Measurements from ENCODE around the gene SLC25A2.
"Not testable (repeated sequence)": the region's sequence is repeated elsewhere in the genome, so short reads cannot be mapped to it uniquely, and the experiment has no call there.

The SLC25A2 gene

DNA sequence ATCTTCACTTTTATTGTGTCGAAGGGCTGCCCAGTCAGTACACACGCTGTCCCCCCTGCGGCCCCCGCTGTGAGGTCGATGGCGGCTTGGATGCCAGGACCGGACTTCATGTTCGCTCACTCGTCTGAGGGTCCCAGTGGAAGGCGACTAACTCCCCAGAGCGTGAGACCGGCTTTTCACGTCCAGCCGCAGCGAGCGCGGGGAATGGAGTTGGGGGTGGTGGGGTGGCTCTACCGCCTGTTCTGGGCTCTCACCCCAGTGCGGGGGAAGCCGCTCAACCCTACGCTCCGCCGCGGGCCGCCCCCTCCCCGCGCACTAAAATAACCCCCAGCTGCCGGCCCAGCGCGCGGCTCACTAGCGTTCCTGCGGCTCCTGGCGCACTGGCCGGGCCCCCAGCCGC lies at the start of gene SLC25A2:
Gene SLC25A2 (minus strand): TSS at position 294 of the 400 bp plus-strand sequence. CDS start 184 bp downstream, at position 110.
- no peak for DNase-seq

- no peak for DNase-seq
Measured at GRCh38 chr5:141351591-141351990, 47.7 kb upstream of the SLC25A2 start.

DNA sequence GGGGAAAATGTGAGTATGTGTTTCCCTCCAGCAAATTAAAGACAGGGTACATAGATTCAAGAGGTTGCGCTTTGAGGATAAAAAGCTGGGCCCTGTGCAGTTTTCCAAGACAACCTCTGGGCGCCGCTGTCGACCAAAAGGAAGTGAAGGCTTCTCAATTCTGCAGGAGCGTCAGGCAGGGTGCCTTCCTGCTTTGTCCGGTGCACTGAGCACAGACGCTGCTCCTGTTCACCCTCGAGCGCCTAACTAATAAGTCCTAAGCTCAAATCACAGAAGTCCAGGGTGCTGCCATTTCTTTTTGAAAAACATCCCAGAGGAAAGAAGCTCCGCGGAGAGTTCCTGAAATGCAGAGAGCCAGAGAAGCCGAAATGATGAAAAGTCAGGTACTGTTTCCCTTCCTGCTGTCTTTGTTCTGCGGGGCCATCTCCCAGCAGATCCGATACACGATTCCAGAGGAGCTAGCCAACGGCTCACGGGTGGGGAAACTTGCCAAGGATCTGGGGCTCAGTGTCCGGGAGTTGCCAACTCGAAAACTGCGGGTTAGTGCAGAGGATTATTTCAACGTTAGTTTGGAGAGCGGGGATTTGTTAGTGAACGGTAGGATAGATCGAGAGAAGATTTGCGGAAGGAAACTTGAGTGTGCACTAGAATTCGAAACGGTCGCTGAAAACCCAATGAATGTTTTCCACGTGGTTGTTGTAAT lies 46.2 kb upstream of the SLC25A2 start, which contains the start of gene PCDHGB1:
Gene PCDHGB1 (plus strand): TSS at position 183 of the 703 bp plus-strand sequence. CDS start 162 bp downstream, at position 345.
- DNase-seq: peak in 1 of 2 donors; percentile 14

DNA sequence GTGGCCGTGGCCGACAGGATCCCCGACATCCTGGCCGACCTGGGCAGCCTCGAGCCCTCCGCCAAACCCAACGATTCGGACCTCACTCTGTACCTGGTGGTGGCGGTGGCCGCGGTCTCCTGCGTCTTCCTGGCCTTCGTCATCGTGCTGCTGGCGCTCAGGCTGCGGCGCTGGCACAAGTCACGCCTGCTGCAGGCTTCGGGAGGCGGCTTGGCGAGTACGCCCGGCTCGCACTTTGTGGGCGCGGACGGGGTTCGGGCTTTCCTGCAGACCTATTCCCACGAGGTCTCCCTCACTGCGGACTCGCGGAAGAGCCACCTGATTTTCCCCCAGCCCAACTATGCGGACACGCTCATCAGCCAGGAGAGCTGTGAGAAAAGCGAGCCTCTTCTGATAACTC lies 42.2 kb upstream of the SLC25A2 start:
- not testable (repeated sequence) for DNase-seq

DNA sequence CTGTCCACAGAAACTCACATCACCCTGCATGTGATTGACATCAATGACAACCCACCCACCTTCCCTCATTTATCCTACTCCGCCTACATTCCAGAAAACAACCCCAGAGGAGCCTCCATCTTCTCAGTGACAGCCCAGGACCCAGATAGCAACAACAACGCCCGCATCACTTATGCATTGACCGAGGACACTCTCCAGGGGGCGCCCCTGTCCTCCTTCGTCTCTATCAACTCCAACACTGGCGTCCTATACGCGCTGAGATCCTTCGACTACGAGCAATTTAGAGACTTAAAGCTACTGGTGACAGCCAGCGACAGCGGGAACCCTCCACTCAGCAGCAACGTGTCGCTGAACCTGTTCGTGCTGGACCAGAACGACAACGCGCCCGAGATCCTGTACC lies 41.5 kb upstream of the SLC25A2 start:
- DNase-seq: no peak

DNA sequence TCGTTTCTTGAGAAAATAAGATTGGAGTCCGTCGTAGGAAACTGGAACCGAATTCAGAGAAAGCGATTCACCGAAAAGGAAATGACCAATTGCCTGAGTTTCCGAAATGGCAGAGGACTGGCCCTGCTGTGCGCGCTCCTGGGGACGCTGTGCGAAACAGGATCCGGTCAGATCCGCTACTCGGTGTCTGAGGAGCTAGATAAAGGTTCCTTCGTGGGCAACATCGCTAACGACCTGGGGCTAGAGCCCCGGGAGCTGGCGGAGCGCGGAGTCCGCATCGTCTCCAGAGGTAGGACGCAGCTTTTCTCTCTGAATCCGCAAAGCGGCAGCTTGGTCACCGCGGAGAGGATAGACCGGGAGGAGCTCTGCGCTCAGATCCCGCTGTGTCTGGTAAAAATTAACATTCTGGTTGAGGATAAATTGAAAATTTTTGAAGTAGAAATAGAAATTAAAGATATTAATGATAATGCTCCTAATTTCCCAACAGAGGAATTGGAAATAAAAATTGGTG lies 40.2 kb upstream of the SLC25A2 start:
- no peak for DNase-seq

- DNase-seq: no peak
Measured at GRCh38 chr5:141343242-141343952, 39.5 kb upstream of the SLC25A2 start, which contains the start of gene PCDHGA3. PCDHGA3 (plus strand) TSS chr5:141343829; CDS start chr5:141344034, 205 bp downstream.

- no peak for DNase-seq
Measured at GRCh38 chr5:141342773-141343172, 38.9 kb upstream of the SLC25A2 start.

GRCh38 chr5:141340781-141341354 lies 37.0 kb upstream of the SLC25A2 start:
- not testable (repeated sequence) for DNase-seq

DNA sequence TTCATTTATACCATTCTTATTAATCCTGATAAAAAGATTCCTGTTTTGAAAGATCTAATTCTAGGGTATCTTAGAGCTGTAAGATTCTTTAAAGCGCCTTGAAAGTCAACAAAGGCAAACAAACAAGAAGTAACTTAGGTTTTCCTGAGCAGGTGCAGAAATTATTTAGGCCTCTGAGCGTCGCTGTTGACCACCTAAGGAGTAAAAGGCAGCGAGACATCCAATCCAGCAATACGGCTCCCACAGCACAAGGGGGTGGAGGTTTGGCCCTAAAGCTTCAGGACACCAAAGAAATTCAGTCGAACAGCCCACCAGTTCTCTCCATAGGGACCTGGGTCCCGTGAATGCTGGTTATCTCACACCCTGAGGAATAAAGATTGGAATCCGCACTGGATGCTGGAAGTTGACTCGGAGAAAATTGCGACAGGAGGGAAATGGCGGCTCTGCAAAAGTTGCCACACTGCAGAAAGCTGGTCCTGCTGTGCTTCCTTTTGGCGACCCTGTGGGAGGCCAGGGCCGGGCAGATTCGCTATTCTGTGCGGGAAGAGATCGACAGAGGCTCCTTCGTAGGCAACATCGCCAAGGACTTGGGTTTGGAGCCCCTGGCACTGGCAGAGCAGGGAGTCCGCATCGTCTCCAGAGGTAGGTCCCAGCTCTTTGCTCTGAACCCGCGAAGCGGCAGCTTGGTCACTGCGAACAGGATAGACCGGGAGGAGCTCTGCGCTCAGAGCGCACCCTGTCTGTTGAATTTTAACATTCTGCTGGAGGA lies 34.9 kb upstream of the SLC25A2 start, which contains the start of gene PCDHGA2:
Gene PCDHGA2 (plus strand): TSS at position 223 of the 769 bp plus-strand sequence.
- no peak for DNase-seq

- not testable (repeated sequence) for DNase-seq
Measured at GRCh38 chr5:141332571-141332970, 28.7 kb upstream of the SLC25A2 start.

DNA sequence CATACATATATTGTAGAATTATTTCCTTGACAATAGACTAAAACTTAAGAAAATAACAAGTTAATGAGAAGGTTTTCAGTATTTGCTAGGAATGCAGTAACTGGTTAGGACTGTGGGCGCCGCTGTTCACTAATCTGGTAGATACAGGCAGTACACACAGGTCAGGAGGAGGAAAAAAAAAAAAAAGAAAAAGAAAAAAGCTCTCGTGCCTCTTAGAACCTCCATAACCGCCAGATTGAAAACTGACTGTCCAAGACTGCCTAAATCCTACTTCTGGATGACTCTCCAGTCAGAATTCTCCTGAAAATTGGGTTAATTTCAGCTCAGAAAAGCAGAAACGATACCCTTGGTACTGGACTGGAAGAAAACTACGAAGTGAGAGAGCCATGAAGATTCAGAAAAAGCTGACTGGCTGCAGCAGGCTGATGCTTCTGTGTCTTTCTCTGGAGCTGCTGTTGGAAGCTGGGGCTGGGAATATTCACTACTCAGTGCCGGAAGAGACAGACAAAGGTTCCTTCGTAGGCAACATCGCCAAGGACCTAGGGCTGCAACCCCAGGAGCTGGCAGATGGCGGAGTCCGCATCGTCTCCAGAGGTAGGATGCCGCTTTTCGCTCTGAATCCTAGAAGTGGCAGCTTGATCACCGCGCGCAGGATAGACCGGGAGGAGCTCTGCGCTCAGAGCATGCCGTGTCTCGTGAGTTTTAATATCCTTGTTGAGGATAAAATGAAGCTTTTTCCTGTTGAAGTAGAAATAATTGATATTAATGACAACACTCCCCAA lies 26.6 kb upstream of the SLC25A2 start, which contains the start of gene PCDHGA1:
Gene PCDHGA1 (plus strand): TSS at position 216 of the 782 bp plus-strand sequence.
- no peak for DNase-seq

GRCh38 chr5:141328231-141328630 lies 24.4 kb upstream of the SLC25A2 start:
- no peak for DNase-seq

DNA sequence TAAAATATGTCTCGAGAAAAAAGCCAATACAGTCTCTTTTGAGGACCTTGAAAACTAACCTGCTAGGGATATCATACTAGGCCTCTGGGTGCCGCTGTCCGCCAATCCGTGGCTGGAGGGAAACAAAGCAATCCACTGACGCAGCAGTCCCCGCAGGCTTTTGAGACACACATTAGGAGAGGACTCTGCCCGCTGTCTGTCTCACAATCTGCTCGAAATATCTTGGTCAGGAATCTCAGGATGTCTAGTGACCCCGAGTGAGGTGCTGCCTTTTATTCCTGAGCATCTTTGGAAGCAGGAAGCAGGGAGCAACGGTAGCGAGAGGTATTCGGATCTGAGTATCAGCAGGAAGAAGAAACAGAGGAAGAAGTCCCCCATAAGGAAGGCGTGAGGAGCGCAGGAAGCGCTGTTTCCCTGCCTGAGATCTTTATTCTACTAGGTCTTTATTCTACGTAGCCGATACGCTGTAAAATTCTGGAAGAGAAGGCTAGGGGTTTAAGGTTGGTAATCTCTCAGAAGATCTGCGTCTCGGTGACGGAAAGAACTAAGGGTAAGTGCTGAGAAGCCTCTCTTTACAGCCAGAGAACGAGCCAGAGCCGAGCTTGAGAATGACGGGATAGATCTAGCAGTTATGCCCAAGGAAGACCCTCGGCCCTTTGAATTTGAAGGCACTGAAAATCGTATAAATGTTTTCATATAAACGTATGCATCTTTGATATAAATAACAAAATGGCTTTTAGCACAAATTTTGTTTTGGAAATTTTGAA lies 22.4 kb upstream of the SLC25A2 start:
- peak in 1 of 2 donors; percentile 65 for DNase-seq

DNA sequence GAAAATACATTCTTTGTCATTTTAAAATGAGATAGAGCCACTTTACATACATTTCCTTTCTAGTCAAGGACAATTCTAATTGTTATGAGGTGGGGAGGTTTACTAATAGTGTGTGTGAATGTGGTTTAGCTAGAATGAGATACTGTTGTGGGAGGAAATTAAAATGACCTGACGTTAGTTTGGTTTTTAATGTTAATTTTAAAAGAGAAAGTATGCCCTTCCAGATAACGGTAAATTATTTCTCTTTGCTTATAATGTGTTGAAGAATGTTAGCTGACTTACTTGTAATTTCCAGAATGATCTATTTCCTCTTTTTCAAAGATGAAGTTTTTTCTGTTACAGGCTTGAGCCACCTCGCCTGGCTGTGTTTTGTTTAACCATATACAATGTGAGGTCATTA lies 18.4 kb upstream of the SLC25A2 start:
- DNase-seq: no peak

DNA sequence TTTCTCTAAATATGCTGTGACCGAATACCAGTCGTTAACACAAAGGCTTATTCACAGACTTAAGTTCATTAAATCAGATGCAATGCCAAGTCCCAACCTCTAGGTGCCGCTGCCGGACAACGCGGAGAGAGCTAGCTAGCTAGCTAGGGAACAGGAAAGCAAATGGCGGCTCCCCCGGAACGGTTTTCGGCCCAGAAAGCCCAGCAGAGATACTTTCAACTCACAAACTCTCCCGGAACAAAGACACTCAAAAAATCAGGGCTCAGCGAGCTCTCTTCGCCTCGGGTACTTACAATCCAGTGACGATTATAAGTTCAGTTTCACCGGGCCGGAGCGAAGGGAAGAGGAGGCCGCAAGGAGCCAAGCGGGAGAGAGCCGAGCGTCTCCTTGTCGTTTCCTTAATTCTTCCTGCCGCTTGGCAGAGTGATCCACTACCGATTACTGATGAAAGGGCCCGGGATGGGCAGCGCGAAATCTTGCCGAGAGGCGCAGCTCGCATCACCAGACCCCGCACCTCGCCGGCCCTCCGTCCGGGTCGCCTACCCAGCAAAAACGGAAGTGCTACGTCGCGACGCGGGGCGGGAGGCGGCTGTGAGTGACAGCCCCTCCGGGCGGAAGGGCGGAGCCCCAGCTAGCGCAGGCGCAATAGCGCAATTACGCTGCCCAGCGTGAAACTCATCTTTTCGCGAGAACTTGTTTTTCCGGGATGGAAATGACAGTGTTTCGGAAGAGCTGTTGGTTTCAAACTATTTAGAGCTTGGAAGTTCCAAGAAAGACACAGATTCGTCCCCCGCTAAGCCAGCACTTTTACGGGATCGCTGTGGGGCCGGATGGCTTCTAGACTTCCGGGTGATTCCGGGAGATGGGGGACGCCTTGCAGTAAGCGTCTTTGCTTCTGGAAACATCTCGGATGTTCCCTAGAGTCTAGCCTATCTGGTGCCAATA lies 16.6 kb upstream of the SLC25A2 start, which contains the start of gene TAF7:
Gene TAF7 (minus strand): TSS at position 560 of the 945 bp plus-strand sequence. CDS start 740 bp downstream, outside the sequence.
- DNase-seq: peak; percentile 92 to 96

GRCh38 chr5:141319699-141320098 lies 15.8 kb upstream of the SLC25A2 start:
- DNase-seq: no peak

DNA sequence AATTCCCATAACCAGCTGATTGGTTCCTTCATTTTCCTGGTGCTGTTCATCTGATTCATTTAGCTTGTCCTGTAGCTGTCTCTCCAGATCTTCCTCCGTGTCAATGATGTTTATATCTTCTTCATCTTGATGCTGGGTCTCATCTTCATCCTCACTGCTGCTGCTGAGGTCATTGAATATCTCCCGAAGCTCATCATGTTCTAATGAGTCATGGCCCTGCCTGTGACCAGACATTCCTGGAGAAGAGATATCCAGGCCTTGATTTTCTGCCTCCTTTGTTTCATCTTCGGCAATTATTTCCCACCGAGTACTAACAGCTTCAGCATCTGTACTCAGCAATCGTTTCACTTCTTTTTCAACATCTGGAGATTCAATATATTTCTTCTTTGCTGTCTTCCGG lies 15.4 kb upstream of the SLC25A2 start:
- no peak for DNase-seq

- not testable (repeated sequence) for DNase-seq
Measured at GRCh38 chr5:141316963-141317362, 13.1 kb upstream of the SLC25A2 start.
